ENCODE data around the gene EEFSEC.

- no peak for TF ChIP-seq CTCF (IDR thresholded peaks at IDR 0.05; ENCODE audit: low read depth, low read length)
- no peak for TF ChIP-seq POLR2A (IDR thresholded peaks at IDR 0.05; ENCODE audit: extremely low read depth, insufficient read length)
- TF ChIP-seq, protein P1, sequence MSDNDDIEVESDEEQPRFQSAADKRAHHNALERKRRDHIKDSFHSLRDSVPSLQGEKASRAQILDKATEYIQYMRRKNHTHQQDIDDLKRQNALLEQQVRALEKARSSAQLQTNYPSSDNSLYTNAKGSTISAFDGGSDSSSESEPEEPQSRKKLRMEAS (IDR thresholded peaks at IDR 0.05; ENCODE audit: low read depth, low read length): no peak
- no peak for TF ChIP-seq MYC (IDR thresholded peaks at IDR 0.05; ENCODE audit: low read depth, low read length)
These were observed 127.3 kb downstream of the EEFSEC start for GRCh38 chr3:128280481-128281052.

Data from NB4 (cell line).